ENCODE measurements around the gene ZNF629. TPM values are rescaled to one million over a fixed set of nuclear protein-coding genes. Genes with fewer than 3 reads are reported as not detected.

ZNF629 gene
- polyA plus RNA-seq, 1 donor, result 12.3 TPM

- no peak for DNase-seq (ENCODE audit: low read depth)
These were observed 680 bp downstream of the ZNF629 start for GRCh38 chr16:30786115-30786935.

GRCh38 chr16:30785126-30786106 is 1.6 kb downstream of the ZNF629 start:
- no peak for DNase-seq (ENCODE audit: low read depth)

DNA sequence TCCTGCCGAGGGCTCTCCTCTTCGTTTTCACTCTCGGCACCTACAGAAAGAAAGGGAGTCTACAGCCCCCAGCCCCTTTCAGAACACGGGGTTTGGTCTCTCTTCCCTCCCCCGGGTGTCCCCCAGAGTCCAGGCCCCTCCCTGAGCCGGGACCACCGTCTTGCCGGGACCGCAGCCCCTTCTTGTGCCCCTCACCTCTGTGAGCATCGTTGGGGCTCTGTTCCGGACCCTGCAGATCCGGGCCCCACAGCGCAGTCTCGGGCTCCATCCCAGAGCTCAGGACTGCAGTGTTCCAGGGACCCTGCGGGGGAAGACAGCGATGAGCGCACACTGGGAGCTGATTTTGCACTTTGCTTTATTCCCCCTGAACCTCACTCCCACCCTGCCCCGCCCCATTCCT is 2.8 kb downstream of the ZNF629 start:
- DNase-seq (ENCODE audit: low read depth), result no peak

GRCh38 chr16:30783280-30784109 is 3.5 kb downstream of the ZNF629 start:
- no peak for DNase-seq (ENCODE audit: low read depth)

- no peak for DNase-seq (ENCODE audit: low read depth)
These were observed 4.3 kb downstream of the ZNF629 start for GRCh38 chr16:30782486-30783279.

GRCh38 chr16:30780549-30780948 is 6.5 kb downstream of the ZNF629 start:
- DNase-seq (ENCODE audit: low read depth), result no peak

DNA sequence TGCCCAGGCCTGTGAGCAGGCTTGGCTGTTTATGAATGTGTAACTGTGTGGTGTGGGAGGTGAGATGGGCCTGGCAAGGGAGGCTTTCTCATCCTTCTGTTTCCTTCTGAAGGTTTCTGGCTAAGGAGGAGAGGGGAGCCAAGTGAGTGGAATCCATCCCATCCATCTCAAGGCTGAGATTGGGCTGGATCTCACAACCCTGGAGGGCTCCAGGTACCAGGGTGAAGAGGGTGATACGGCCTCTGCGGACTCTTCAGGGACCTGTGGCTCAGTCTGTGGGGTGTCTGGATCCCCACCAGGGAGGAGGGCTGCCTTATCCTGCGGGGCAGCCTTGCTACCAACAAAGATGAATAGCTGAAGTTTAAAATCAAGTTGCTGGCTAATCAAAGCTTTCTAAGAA is 7.0 kb downstream of the ZNF629 start:
- DNase-seq (ENCODE audit: low read depth), result no peak

GRCh38 chr16:30779596-30779995 is 7.4 kb downstream of the ZNF629 start:
- DNase-seq (ENCODE audit: low read depth), result no peak

DNA sequence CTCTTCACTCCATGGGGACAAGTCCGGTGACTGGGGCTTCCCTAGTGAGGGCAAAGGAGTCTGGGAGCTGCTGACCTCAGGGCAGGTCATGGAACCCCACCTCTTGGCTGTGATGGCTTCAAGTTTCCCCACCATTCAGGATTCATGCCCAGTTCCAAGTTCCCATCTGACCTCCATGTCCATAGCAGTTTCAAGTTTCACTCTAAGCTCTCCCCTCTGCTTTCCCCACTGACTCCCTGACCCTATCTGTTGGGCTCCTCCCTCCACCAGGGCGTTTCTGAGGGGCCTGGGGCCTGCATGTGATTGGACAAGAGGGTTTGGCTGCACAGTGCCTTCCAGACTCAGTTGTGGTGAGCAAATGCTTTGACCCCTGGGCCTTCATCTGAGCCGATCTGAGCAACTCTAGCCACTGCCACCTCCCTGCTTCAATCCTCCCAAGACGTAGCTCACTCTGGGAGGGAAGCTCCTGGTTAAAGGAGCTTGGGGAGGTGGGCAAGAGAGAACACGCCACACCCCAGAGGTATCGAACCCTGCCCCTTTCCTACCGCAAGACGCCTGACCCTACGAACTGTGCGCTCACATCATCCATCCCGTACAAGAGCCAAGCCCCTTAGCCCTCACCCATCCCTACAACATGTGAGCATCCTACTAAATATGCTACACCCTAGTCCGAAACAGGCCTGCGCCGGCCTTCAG is 8.3 kb downstream of the ZNF629 start:
- DNase-seq (ENCODE audit: low read depth), result no peak

DNA sequence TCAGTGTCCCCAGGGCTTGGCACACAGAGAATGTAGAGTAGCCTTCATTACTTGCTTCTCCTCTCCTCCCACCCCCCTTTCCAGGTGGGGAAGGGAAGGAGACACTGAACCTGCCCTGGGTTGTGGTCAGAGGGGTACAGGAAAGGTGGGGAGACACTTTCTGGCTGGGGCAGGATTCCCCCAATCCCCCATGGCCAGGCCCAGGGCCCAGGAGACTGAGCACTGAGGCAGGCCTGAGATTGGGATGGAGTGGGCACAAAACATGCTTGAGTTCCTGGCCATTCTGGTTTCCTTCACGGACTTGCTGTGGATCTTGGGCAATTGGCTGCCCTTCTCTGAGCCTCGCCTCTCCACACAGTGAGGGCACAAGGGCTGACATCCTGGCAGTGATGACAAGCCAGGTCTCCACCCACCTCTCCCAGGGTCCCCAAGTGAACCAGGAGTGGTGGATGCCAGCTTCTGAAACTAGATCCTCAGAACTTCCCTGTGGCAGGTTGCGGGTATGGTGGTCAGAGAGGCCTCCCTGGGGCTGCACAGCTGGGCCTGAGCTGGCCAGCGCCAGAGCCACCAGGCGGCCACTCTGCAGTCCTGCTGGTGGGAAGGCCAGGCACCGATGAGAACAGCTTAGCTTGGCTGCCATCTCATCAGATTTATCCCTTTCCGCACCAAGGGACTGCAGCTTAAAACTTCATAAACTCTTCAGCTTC is 9.3 kb downstream of the ZNF629 start:
- DNase-seq (ENCODE audit: low read depth), result no peak

- DNase-seq (ENCODE audit: low read depth), result peak; percentile 68
These were observed 11.4 kb downstream of the ZNF629 start for GRCh38 chr16:30775392-30776188.

GRCh38 chr16:30775131-30775391 is 11.9 kb downstream of the ZNF629 start:
- no peak for DNase-seq (ENCODE audit: low read depth)

DNA sequence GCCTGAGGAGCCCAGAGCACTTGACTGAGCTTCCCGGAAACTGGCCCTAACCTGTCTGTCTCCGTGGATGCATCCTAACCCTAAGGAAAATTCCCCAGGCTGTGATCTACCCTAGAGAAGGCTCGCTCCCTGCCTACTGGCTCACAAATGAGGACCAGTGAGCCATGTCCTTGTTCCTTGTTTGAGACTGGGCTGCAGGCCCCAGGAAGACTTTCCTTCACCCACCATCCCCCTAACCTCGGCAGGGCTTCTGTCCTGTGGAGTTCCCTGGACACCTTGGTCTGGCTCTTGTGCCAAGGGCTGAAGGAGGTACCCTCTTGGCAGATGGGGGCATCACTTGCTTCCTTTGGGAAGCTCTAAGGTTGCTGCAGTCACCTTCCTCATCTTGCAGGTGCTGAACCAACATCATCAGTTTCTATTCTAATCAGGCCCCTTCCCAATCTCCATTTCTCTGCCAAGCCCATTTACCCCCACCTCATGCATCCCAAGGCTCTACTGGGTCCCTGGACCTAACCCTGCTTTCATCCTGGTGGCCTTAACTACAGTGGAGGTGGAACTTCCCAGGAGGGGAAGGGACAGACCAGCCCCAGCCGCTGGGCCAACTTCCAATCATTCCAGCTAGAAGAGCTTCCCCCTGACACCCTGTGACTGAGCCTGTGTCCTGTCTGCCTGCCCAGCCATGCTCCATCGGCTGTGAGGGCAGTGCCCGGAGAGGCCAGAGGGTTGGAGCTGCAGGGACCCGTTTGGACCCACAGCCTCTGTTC is 12.5 kb downstream of the ZNF629 start:
- DNase-seq (ENCODE audit: low read depth), result no peak

- no peak for DNase-seq (ENCODE audit: low read depth)
These were observed 13.2 kb downstream of the ZNF629 start for GRCh38 chr16:30773826-30774225.

GRCh38 chr16:30771726-30772125 is 15.3 kb downstream of the ZNF629 start:
- DNase-seq (ENCODE audit: low read depth), result no peak

DNA sequence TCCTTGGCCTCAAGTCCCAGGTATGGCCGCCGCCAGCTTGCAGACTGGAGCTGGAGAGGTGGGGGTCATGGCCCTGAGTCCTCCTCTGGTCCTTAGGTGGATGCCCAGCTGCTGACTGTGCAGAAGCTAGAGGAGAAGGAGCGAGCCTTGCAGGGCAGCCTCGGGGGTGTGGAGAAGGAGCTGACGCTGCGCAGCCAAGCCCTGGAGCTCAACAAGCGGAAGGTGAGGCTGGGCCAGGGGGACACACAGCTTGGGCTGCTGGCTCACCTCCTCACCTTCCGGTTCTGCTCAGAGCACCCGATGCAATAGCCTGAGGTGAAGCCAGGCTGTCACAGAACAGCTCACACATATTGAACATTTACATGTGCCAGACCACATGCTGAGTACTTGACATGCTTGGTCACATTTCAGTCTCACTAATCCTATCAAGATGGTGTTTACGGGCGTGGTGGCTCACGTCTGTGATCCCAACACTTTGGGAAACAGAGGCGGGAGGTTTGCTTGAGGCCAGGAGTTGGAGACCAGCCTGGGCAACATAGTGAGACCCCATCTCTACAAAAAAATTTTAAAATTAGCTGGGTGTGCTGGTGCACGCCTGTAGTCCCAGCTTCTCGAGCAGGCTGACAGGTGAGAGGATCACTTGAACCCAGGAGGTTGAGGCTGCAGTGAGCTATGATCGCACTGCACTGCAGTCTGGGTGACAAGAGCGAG is 17.5 kb downstream of the ZNF629 start:
- DNase-seq (ENCODE audit: low read depth), result no peak

- DNase-seq (ENCODE audit: low read depth), result no peak
These were observed 18.3 kb downstream of the ZNF629 start for GRCh38 chr16:30768583-30769181.

Data from forelimb muscle (tissue), 1 donor.